Measurements from ENCODE around the gene CRIM1. TPM values are rescaled to one million over a fixed set of nuclear protein-coding genes. Genes with fewer than 3 reads are reported as not detected.

Gene CRIM1
- total RNA-seq, 1 experiment from 2014 or later = 44.2 TPM

- DNase-seq (ENCODE audit: low read depth) = peak; percentile 78
Measured at GRCh38 chr2:36455788-36456187, 100.2 kb downstream of the CRIM1 start.

GRCh38 chr2:36456227-36457175, 100.9 kb downstream of the CRIM1 start:
- DNase-seq (ENCODE audit: low read depth) = peak; percentile 91

DNA sequence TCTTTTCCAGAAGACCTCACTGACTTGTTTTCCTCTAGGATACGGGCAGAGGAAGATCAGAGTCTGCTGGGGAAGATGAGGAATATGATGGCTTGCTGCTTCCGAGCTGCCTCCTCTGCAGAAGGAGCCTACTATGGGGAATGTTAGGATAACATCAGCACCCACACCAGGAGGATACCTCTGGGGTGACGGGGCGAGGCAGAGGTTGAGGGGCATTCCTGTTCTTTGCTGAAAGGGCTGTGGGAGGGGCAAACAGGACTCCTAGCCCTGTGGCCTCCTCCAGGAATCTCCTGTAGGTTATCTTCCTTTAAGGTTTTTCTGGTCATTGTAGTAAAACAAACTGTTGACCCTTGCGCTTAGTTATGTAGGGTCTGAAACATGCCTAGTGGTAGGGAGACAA, 102.5 kb downstream of the CRIM1 start:
- DNase-seq (ENCODE audit: low read depth) = no peak

DNA sequence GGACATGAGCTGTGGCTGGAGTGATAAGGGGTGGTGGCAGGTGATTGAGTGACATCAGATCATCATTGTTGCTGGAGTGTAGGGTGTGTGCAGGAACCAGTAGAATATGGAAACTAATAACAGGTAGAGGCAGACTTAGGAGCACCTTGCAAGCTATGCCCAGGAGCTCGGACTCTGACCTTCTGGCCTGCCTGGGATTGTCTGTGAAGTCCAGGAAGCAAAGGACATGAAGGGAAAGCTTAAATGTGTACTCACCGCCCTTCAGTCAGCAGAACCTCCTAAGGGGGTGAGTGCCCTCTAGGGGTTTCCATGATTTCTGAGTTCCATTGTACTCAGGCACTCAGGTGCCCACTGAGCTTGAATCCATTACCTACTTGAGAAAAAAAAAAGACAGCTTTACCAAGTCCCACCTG, 104.2 kb downstream of the CRIM1 start:
- DNase-seq (ENCODE audit: low read depth) = peak; percentile 69

DNA sequence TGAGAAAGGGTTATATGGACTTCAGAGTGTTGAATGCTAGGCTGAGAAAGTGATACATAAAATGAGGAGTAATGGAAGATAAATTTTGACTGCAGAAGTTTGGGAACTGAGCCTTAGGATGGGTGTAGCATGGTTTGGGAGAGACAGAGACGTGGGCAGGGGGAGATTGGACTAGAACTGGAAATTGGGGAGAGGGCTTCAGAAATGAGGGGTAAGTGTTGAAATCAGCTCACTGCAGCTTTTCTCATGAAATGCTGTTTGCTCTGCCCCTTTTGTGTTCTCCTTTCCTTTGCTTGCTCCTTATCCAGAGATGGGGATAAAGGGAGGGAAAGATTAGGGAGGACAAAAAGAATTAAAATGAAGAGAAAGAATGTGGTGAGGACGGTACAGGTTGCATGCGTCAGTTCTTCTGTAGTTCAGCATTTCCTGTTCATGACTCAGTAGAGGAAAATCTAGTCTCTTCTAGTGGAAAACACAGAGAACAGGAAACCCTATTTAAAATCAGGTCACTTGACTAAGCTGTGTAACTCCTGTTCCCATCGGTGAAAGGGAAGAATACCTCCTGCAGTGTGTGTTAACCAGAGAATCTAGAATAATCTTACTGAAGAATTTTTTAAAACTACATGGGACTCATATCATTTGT, 105.6 kb downstream of the CRIM1 start:
- DNase-seq (ENCODE audit: low read depth) = peak; percentile 89

DNA sequence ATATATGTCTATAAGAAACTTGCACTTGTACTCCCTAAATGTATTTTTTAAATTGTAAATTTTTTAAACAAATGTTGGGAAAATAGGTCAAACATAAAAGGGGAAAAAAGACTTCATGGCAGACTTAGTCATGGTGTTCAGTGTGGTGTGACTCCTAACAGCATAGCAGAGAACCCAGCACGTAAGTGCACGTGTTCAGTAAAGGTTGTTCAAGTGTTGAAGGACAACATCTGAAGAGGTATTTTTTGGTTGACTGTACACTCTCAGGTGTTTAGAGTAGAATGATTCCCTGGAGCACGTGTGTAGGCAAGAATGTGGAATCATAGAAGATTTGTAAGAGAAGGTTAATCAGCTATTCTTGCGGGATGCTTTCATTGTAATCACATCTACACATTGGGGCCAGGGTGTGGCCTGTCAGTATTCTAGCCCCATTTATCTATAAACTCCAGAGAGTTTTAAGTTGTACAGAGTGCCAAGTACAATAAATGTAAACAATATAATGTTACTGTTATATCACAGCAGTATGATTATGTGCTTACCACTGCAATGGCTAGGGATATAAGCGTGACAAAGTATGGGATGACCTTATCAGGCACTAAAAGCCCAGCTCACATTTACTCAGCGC, 106.8 kb downstream of the CRIM1 start:
- no peak for DNase-seq (ENCODE audit: low read depth)

DNA sequence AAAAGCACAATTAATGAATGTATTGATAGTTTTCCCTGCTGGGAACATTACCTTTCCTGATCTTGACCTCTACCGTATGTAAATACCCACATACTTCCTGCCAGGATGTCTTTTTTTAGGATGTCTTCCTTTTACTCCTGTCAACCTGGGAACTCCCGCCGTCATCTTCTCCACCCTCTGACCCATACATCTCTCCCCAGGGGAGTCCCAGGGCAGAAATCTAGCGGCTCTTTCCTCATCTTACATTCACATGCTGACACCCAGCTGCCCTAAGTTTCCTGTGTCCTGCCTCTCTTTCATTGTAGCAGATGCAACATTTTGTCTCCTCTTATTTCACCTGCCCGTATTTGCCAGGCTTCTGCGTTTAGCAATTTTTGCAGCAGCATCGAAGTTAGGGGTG, 107.8 kb downstream of the CRIM1 start:
- no peak for DNase-seq (ENCODE audit: low read depth)

DNA sequence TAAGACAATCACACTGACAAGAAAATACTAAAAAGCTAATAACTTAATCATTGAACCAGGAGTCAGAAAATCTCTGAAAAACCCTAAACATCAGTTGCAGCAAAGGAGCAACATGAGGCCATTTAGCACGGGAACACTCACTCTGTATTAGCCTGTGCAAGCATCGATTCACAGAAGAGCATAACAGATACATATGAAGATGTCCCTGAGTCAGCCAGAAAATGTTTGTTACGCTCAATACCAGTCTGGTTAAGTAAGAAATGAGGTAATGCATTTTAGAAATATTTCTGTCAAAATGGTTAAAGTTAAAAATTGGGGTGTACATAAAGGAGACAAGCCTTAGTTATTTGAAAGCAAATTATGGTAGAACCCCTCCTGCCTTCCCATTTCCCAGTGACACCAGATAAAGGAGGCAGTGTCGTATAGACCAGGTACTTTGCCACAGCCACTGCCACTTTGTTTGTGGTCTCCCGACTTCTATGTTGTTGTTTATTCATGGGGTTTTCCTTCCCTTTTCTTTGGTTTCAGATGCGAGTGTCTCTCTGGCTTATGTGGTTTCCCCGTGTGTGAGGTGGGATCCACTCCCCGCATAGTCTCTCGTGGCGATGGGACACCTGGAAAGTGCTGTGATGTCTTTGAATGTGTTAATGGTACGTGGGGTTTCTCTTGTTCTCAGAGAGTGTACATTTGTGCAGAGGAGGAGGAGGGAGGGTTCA, 108.6 kb downstream of the CRIM1 start:
- DNase-seq (ENCODE audit: low read depth) = no peak

- DNase-seq (ENCODE audit: low read depth) = no peak
Measured at GRCh38 chr2:36466135-36466534, 110.6 kb downstream of the CRIM1 start.

DNA sequence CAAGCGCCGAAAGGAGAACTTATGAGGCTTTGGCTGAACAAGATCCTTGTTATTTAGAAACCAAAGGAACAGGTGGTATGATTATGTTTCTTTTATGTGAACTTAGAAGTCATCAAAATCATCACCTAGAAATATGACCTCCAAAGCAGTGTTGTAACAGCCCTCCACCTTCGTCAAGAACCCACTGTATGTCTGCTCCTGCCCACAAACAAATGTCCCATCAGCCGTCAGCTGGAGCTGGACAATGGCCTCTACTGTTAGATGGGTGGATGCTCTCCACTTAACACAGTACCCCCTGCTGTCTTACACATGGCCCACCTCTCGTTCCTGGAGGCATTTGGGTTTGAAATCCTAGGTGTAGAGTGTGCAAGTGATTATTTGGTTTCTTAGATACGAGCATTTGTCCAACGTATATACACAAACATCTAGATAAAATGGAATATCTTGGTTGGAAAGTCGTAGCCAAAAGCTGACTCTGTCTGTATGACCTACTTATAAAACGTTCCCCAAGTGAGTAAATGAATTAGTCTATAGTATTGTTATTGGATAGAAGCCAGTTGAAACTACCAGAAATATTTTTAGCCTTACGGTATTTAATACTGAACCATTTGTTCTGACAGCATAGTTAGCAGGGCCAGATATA, 113.0 kb downstream of the CRIM1 start:
- DNase-seq (ENCODE audit: low read depth) = no peak

GRCh38 chr2:36469106-36469477, 113.5 kb downstream of the CRIM1 start:
- DNase-seq (ENCODE audit: low read depth) = no peak

- no peak for DNase-seq (ENCODE audit: low read depth)
Measured at GRCh38 chr2:36469710-36470109, 114.1 kb downstream of the CRIM1 start.

DNA sequence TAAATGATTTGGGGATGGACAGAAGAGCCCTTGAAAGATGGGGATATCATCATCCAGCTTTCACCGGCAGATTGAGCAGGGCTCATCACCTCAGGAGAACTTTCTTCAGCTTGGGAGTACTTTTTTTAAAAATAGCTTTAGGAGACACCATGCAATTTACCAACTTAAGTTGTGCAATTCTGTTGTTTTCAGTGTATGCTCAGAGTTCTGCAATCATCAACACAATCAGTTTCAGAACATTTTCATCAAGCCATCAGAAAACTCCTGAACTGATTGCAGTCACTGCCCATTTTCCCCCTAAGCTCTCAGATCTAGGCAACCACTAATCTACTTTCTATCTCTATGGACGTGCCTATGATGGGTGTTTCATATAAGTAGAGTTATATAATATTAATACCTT, 117.7 kb downstream of the CRIM1 start:
- no peak for DNase-seq (ENCODE audit: low read depth)

DNA sequence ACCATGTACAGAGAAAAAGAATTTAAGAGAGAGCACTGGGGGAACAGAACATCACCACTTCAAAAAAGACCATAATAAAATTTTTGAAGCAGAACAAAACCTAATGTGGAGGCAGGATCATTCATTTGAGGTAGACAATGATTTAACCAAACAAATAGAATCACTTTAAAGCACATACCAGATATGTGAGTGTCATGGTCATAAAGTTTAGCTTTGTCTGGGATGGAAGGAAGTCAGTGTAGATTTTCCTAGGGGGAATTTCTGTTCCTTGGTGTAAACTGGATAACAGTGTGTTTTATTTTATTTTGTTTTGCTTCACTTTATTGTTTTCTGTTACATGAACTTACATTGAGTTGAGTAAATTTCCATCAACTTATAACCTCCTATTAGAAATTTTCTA, 120.8 kb downstream of the CRIM1 start:
- no peak for DNase-seq (ENCODE audit: low read depth)

- no peak for DNase-seq (ENCODE audit: low read depth)
Measured at GRCh38 chr2:36477315-36477714, 121.7 kb downstream of the CRIM1 start.

GRCh38 chr2:36477746-36478145, 122.2 kb downstream of the CRIM1 start:
- no peak for DNase-seq (ENCODE audit: low read depth)

DNA sequence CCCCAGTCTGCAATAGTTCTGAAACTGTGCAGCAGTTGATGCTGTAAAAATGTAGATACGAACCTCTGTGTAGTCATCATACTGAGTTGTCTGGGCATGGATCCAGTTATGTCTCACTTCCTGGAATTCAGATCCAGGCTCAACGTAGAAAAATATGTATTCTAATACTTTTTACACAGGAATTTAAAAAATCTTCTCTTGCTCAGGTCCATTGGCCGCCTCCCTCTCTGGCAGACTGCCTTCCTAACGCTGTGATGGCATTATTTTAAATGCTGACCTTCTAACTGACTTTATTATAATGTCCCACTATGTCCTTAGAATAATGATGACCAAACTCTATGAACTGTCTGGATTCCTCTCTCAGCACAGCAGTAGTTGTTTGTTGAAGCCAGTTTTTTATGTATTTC, 122.8 kb downstream of the CRIM1 start:
- peak; percentile 73 for DNase-seq (ENCODE audit: low read depth)

DNA sequence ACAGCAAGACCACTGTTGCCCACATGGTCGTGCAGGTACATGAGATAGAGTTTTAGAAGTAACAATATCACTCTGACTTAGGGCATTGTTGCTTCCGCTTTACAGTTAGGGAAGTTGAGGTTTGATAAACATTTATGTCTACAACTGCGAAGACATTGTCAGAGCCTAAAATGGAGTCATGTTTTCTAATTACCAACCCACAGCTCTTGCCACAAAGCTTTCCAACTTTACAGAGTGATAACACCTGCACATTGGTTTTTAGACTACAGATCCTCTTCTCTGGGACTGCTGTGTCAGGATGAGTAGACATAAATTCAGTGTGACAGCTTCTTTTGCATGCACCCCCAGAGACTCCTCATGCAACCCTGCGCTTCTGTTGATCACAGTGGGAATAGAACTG, 123.4 kb downstream of the CRIM1 start:
- no peak for DNase-seq (ENCODE audit: low read depth)

DNA sequence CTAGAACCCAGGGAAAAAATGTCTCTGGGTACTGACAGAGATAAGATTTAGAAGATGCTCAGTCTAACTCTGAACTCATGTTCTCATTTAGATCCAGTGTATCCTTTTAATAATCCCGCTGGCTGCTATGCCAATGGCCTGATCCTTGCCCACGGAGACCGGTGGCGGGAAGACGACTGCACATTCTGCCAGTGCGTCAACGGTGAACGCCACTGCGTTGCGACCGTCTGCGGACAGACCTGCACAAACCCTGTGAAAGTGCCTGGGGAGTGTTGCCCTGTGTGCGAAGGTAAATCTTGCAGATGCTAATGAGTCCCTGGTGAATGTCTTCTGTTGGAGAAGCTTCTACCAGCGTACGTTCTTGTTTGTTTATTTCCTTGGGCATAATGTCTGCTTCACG, 123.8 kb downstream of the CRIM1 start:
- no peak for DNase-seq (ENCODE audit: low read depth)

GRCh38 chr2:36480028-36480427, 124.5 kb downstream of the CRIM1 start:
- no peak for DNase-seq (ENCODE audit: low read depth)

GRCh38 chr2:36480636-36481035, 125.1 kb downstream of the CRIM1 start:
- no peak for DNase-seq (ENCODE audit: low read depth)

- no peak for DNase-seq (ENCODE audit: low read depth)
Measured at GRCh38 chr2:36481709-36482108, 126.1 kb downstream of the CRIM1 start.

All from RPMI7951 (cell line).